GM19467 (cell line): ENCODE data around the gene ACTL8.

Source experiments
- ATAC-seq: cut with Tn5 transposase; IDR thresholded peaks from one replicate; pipeline ENCODE4 v1.9.1; 2021; ENCODE audit warnings: mild to moderate bottlenecking, moderate library complexity; ENCODE audit not compliant: unreplicated experiment

ACTL8 gene

DNA sequence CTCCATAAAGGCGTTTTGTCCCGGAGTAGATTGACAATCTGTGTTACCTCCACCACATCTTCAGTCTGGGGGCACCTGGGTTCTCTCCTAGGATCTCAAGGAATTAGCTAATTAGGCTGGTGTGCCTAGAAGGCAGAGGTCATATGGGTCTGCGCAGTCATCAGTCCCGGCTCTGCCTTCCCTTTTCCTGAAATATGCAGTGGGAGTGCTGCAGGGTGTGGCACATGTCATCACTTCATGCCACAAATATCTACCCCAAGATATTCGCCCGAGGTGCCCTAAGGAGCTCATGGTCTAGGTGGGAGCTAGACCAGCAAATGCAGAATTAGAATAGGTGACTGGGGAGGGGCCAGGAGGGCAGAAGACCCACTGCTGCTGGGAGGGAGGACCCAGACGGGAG is 42.9 kb downstream of the ACTL8 start:
- ATAC-seq, result no peak

DNA sequence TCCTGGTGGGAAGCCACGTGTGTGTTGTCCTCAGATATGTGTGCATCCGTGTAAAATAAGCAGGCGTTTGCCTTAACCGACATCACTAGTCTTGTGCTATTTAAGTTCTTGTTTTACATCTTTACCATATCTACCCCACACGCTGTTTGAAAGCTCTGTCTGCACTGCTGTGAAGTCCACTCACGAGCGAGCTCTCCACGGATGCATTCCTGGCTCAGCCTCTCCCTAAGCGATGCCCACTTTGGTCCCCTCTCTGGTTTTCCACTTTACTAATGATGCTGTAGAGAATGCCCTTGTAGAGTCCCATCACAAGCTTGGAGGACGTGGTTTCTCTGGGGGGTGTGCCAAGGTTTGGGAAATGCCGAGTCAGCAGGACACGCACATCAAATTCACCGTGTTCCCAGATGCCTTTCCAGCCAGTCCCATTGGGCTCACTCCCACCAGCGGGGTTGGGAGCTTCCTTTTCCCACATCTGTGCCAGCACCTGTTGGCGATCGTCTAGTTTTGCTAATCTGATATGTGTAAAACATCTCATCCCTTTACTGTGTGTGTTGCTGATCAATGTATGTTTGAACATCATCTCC is 43.8 kb downstream of the ACTL8 start:
- no peak for ATAC-seq

DNA sequence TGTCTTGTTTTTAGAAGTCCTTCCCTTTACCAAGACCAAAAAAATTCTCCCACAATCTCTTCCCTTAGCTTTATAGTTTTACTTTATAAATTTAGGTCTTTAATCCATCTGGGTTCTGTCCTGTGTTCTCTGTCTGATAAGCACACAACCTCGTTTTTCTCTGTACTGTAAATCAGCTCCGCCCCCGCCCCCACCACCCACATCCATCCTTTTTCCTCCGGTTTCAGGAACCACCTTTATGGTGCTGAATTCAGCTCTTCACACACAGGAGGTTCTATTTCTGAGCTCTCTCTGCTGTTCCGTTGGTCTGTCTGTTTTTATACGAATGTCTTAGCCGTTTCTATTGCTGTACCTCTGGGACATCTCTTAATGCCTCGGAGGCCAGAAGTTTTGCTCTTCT is 44.5 kb downstream of the ACTL8 start:
- no peak for ATAC-seq

DNA sequence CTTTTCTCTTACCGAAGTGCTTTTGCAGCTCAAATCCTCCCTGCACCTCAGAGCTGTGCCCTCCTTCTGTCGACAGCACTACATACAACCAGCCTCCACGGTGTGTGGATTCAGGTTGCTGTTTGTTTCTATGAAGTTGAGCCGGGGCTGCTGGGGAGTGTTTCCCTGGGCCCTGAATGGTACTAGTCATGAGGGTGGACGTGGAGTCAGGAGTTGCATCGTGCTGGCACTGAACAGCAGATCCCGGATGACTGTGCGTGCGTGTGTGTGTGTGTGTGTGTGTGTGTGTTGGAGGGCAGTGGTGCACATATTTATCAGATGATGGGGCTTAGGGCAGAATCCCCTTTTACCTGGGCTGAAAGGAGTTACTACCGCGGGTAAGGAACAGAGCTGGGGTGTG is 47.0 kb downstream of the ACTL8 start:
- ATAC-seq, result no peak

DNA sequence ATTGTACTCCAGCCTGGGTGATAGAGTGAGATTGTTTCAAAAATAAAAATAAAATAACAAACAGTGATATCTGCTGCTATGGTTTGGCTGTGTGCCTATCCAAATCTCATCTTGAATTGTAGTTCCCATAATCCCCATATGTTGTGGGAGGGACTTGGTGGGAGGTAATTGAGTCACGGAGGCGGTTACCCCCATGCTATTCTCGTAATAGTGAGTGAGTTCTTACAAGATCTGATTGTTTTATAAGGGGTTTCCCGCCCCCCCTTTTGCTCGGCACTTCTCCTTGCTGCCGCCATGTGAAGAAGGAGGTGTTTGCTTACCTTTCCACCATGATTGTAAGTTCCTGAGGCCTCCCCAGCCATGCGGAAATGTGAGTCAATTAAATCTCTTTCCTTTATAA is 47.8 kb downstream of the ACTL8 start:
- ATAC-seq, result no peak

DNA sequence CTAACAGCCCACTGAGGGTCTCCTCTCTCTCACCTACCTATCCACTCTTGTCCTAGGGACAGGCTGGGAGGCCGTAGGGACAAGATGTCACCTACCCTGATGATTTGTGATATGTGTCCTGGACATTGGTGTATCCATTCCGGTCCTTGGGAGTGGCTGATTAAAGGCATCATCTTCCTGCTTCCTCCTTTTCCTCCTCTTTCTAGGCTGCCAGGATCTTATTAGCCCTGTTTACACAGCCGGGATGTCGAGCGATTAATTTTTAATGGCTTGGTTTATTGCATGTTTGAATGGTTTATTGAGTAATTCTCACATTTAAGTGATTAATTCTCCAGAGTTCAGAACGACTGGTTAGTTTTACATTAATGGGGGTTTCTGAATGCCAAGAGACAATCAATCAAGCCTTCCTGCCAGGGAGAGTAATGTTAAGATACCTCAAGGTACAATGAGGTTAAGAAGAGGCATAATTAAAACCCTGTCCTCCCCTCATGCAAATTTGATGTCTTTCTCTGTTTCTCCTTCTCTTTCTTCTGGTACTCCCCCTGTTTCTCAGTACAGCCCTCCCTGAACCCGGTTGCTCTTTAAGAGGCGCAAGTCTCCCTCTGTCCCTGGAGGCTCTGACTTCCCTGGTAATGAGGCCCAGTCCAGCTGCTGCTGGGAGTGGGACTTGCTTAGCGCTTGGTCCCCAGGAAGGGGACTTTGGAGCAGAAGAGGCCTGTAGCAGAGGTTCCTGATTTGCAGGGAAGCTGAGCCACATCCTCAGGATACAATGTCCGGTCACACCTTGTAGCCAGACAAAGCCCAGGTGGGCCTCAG is 50.9 kb downstream of the ACTL8 start:
- ATAC-seq, result no peak

DNA sequence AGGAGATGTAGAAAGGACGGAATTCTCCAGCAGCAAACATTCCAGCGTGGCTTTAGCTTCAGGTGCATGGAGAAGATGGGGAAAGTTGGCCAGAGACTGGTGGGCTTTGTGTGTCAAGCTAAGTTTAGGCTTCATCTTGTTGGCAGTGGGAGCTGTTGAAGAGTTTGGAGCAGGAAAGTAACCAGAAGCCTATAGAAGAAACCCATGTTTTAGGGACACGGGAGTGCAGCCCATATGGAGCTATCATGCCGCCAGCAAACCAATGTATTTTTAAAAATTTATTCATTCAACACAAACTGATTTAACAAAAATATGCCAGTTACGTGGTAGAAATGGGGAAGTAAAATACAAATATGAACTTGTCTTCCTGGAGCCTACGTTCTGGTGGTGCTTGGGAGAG is 53.7 kb downstream of the ACTL8 start:
- ATAC-seq, result no peak

DNA sequence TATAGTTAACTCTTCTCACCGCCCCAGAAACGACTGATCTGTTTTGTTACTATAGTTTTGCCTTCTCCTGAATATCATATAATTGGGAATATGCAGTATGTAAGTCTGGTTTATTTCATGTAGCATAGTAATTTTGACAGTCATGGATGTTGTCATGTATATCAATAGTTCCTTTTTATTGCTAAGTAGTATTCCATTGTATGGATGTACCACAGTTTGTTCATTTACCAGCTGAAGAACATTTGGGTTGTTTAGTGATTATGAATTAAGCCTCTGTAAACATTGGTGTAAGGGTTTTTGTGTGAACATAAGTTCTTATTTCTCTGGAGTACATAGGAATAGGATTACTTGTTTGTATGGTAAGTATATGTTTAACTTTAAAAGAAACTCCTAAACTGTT is 55.5 kb downstream of the ACTL8 start:
- ATAC-seq, result no peak

DNA sequence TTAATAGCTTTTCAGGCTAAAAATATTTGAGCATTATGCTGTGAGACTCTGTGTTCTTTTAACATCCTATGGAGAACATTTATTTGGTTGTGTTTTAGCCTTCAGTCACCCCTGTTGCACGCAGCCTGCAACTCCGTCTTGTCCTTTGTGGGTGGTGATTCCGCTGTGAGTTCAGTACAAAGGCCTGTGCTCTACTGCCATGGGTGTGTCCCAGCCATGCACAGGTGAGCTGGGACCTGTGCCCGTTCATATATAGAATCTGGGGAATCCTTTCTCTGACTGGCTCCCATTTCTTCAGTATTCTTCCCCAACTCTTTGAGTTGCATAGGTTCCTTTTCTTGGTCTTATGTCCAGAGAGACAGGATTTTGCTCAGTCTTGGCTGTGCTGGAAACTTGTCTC is 61.4 kb downstream of the ACTL8 start:
- ATAC-seq, result no peak

DNA sequence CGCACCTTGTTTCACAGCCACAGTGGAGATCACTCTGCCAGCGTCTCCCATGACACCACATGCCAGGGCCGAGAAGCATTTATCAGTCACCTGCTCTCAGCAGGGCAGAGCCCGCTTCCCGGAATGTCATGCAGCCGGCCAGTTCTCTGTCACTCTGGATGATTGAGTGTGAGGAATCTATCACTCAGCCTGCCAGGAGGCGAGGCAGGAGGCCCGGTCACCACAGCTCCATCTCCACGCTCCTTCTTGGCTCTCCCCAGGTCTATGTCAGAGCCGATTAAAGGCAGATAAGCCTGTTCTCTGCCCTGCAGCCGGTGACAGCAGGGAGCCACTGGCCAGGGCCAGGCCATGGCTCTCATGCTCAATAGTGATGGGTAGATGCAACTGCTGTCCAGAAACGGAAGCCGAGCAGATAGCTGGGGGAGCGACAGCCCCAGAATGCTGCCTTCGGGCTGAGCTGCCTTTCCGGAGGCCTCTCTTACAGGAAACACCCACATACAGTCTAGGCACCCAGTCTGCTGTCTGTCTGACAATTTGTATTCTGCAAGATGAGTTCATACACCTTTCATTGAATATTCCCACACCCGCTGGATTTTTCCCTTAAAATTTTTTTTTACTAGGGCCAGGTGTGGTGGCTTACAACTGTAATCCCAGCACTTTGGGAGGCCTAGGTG is 64.1 kb downstream of the ACTL8 start:
- no peak for ATAC-seq

DNA sequence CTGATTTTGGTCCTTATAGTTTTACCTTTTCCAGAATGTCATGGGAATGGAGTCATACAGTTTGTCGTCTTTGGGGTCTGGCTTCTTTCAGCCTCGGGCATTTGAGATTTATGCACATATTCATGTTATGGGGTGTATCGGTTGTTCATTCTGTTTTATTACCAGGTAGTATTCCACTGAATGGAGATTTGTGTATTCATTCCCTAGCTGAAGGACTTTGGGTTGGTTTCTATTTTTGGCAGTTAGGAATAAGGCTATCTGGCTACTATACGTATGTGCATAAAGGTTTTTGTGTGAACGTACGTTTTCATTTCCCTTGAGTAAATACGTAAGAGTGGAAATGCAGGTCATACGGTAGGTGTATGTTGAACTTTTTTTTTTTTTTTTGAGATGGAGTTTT is 65.1 kb downstream of the ACTL8 start:
- ATAC-seq, result no peak

DNA sequence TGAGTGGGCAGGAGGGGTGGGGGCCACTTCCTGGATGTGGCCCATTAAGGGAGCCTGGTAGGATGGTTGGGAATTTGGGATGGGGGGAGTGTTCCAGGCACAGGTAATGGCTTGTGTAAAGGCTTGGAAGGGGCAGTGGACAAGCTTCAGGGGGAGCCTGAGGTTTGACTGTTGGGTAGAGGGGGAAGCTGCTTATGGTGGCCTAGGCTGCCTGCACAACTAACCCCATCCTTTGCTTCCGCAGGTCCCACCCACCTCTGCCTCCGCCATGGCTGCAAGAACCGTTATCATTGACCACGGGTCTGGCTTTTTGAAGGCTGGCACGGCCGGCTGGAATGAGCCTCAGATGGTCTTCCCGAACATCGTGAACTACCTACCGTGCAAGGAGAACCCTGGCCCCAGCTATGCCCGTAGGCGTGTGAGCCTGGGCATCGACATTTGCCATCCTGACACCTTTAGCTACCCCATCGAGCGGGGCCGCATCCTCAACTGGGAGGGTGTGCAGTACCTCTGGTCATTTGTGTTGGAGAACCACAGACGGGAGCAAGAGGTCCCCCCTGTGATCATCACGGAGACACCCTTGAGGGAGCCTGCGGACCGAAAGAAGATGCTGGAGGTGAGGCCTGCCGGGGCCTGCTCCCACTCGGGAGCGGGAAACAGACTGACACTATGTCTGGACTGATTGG is 67.8 kb downstream of the ACTL8 start:
- no peak for ATAC-seq

DNA sequence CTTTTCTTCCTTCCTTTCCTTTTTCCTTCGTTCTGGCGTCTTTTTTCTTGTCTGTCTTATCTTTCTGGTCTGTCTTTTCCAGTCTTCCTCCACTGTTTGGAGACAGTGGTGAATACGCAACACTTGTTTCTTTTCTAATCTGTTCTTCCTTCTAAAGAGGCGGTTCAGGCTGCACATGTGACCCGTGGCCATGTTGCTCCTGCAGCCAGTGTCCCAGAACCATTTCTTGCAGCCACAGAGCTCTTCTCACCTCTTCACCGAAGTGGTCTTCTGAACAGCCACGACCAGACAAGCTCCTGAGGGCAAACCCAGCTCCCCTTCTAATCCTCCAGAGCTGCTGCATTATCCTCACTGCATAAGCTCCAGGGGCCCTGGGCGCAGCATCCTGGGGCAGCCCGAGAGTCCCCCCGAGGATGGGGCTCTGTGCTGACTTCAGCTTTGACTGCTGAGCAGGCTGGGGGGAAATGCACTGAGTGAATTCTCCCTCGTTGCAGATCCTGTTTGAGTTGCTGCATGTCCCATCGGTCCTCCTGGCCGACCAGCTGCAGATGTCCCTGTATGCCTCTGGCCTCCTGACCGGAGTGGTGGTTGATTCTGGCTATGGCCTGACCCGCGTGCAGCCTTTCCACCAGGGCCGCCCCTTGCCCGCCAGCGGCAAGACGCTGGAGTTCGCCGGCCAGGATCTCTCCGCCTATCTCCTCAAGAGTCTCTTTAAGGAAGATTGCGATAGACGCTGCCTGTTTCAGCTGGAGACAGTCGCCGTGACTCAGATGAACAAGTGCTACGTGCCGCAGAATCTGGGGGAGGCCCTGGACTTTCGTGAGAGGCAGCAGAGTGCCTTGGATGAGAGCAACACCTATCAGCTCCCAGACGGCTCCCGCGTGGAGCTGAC is 70.4 kb downstream of the ACTL8 start:
- ATAC-seq, result no peak

DNA sequence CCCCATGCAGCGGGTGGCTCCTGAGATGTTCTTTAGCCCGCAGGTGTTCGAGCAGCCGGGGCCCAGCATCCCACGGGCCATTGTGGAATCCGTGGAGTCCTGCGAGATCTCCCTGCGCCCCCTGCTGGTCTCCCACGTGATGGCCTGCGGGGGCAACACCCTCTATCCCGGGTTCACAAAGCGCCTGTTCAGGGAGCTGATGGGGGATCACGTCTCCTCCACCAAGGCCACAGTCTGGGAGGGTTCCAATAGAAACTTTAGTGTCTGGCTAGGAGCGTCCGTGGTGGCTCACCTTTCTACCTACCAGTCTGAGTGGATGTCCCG is 71.0 kb downstream of the ACTL8 start:
- no peak for ATAC-seq

DNA sequence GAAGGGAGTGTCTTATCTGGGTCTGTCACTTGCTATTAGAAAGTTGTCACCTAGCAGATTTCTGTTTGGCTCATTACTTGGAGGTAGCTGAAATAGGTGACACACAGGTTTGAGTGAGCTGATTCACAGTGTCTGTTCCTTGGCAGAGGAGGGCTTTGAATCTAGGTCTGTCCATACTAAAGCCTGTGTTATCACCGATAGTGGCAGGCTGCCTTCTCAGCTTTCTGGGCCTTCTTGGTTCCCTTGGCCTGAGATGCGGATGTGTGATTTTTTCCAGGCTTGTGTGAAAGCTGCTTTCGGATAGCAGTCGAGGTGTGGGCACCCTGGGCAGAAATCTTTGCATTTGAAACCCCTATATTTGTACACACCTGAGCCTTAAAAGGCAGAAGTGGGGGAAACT is 73.9 kb downstream of the ACTL8 start:
- no peak for ATAC-seq

DNA sequence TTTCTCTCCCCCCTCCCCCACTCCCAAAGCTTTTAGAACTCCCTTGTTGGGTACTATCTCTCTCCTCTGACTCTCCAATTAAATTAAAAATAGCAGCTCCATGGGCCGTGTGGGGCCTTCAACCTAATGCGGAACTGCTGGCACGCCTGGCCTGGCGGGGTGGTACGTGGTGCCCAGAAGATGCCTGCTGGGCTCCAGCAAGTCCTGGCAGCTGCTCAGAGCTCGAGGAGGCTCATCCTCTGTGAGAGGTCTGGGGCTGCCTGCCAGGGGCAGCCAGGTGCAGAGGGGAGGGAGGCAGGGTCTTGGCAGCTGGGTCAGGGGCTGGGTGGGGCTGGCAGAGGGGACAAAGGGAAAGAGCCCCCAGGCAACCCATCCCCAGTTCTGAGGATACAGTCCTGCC is 74.4 kb downstream of the ACTL8 start:
- ATAC-seq, result no peak

DNA sequence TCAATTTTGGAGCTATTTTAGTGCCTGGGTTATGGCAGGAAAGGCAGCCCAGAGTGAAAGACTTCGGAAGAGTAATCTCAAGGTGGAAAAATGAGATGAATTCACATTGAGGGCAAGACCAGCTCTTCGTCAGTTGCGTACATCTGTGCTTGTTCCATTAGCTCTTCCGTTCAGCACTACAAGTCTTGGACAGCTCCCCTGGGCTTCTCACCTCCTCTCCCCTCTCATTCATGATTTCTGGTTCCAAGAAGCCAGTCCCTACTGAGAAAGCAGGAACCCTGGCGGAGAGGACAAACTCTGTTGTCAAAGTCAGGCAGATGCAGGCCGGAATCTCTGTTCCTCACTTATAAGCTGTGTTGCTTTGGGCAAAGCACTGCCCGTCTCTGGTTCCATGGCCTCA is 76.5 kb downstream of the ACTL8 start:
- no peak for ATAC-seq

DNA sequence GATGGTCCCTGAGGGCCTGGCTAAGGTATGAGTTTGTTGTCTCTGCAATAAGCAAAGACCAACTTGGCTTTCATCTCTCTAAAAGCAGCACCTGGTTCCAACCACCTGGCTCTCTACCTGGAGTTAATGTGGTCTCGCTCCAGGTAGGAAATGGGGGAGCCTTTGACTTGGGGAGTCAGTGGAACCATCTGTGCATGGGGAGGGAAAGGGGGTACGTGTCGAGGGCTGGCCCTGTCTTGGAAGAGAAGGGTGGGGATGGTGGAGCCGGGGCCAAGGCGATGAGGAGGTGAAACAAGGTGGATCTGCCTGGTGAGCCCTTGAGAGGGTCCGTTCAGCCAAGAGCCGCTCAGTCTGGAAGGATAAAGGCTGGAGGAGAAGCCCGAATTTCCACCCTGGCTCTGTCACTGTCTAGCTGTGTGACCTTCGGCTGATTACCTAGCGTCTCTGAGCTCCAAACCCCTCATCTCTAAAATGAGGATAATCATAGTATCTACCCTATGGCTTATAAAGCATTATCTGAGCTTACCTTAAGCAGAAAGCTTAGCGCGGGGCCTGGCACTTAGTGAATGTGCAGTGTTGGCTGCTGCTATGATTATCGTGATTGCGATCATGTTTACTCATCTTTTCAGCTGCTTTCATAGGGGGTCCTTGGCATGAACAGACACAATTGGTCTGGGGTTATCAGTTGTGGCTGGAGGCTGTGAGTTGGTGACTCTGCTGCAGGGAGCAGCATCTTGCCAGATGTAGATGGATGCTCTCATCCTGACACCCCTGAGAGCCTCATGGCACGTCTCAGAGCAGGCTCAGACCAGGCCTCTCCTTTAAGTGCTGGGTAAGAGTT is 78.7 kb downstream of the ACTL8 start:
- no peak for ATAC-seq

DNA sequence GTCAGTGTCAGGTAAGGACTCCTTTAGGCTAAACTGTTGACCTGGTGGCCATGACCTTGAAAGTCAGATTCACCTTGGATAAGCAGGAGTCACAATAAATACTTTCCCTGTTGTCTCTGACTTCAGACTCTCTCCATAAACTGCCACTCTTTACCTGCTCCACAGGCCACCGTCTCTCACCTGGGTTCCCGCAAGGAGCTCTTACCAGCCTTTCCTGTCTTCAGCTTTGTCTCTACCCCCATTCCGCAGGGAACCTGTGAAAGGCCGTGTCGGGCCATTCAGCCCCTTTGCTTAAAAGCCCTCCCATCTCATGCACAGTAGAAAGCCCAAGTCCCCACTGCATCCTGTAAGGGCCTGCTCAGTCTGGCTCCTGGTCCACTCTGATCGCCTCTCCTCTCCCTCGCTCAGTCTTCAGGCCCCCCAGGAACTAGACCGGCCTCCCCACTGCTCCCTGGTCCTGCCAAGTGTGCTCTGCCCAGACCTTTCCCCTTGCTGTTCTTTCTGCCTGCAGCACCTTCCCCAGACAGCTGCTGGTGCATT is 79.5 kb downstream of the ACTL8 start:
- ATAC-seq, result no peak
